Liver (tissue), 9 donors: ENCODE results near the gene AKNA. TPM values are rescaled to one million over a fixed set of nuclear protein-coding genes. Genes with fewer than 3 reads are reported as not detected.

Experiments used
- DNase-seq: peaks from one replicate; pipeline ENCODE4 v3.0.0-alpha.2; 2017; ENCODE audit warnings: low spot score
- H3K27ac ChIP-seq, 2 donors: one replicate each; pipeline ENCODE4 v1.7.0; 2013; ENCODE audit warnings: inconsistent platforms in 2 of 2, low read length in 2 of 2, control low read depth in 1 of 2, low read depth in 1 of 2, mild to moderate bottlenecking in 1 of 2
- H3K27me3 ChIP-seq, 4 donors: one replicate each; pipeline versions ENCODE4 v1.6.1 to v1.7.0; 2013; ENCODE audit warnings: low read length in 3 of 4, inconsistent platforms in 1 of 4, mild to moderate bottlenecking in 1 of 4, moderate library complexity in 1 of 4; ENCODE audit not compliant: control insufficient read depth in 4 of 4, insufficient read depth in 4 of 4
- H3K36me3 ChIP-seq, 4 donors: one replicate each; pipeline versions ENCODE4 v1.6.1 to v1.7.0; 2013; ENCODE audit warnings: low read length in 3 of 4, mild to moderate bottlenecking in 3 of 4, low read depth in 1 of 4, moderate library complexity in 1 of 4; ENCODE audit not compliant: control insufficient read depth in 4 of 4, insufficient read depth in 3 of 4
- H3K4me1 ChIP-seq, 4 donors: one replicate each; pipeline versions ENCODE4 v1.6.1 to v1.7.0; 2013; ENCODE audit warnings: low read length in 3 of 4, mild to moderate bottlenecking in 3 of 4, moderate library complexity in 1 of 4; ENCODE audit not compliant: control insufficient read depth in 4 of 4, insufficient read depth in 4 of 4
- H3K4me3 ChIP-seq, 3 donors: one replicate each; pipeline versions ENCODE4 v1.6.1 to v1.7.0; 2013; ENCODE audit warnings: low read length in 3 of 3, control low read depth in 1 of 3, low read depth in 1 of 3, mild to moderate bottlenecking in 1 of 3
- H3K9ac ChIP-seq, 2 donors: one replicate each; pipeline ENCODE4 v1.7.0; 2013; ENCODE audit warnings: low read length in 2 of 2, mild to moderate bottlenecking in 2 of 2, moderate library complexity in 2 of 2, control low read depth in 1 of 2, low read depth in 1 of 2
- H3K9me3 ChIP-seq, 4 donors: one replicate each; pipeline versions ENCODE4 v1.6.1 to v1.7.0; 2013; ENCODE audit warnings: low read length in 3 of 4; ENCODE audit not compliant: control insufficient read depth in 4 of 4
- ATF3 ChIP-seq: IDR thresholded peaks from 2 replicates; pipeline ENCODE4 v1.6.1; 2016; ENCODE audit warnings: antibody characterized with exemption
- CTCF ChIP-seq: fragments of 150-350 bp; IDR thresholded peaks from 2 replicates; pipeline ENCODE4 v1.5.1; 2017; ENCODE audit warnings: improper control_type of control experiment, low read depth, low read length; ENCODE audit not compliant: missing input control
- FOXA1 ChIP-seq: IDR thresholded peaks from 2 replicates; pipeline ENCODE4 v1.6.1; 2016; ENCODE audit warnings: antibody characterized with exemption
- GABPA ChIP-seq, 2 donors: IDR thresholded peaks in 1 of 2; conservative IDR thresholded peaks in 1 of 2; 2 replicates each; pipeline ENCODE4 v1.6.1; 2016; ENCODE audit warnings: antibody characterized with exemption in 2 of 2, mild to moderate bottlenecking in 1 of 2, moderate library complexity in 1 of 2
- HNF4A ChIP-seq, 2 donors: conservative IDR thresholded peaks; 2 replicates each; pipeline ENCODE4 v1.6.1; 2016; ENCODE audit warnings: antibody characterized with exemption in 2 of 2, mild to moderate bottlenecking in 2 of 2
- JUND ChIP-seq, 2 donors: IDR thresholded peaks; 2 replicates each; pipeline ENCODE4 v1.6.1; 2016; ENCODE audit warnings: antibody characterized with exemption in 2 of 2
- MAX ChIP-seq: IDR thresholded peaks from 2 replicates; pipeline ENCODE4 v1.6.1; 2016; ENCODE audit warnings: antibody characterized with exemption
- NR2F2 ChIP-seq: IDR thresholded peaks from 2 replicates; pipeline ENCODE4 v1.6.1; 2016; ENCODE audit warnings: antibody characterized with exemption
- RAD21 ChIP-seq, 2 donors: IDR thresholded peaks; 2 replicates each; pipeline ENCODE4 v1.6.1; 2016; ENCODE audit warnings: antibody characterized with exemption in 2 of 2, mild to moderate bottlenecking in 2 of 2
- RXRA ChIP-seq, 2 donors: IDR thresholded peaks; 2 replicates each; pipeline ENCODE4 v1.6.1; 2017 to 2018; ENCODE audit warnings: antibody characterized with exemption in 2 of 2, mild to moderate bottlenecking in 1 of 2
- YY1 ChIP-seq: IDR thresholded peaks from 2 replicates; pipeline ENCODE4 v1.6.1; 2016; ENCODE audit warnings: antibody characterized with exemption, mild to moderate bottlenecking
- ZBTB33 ChIP-seq: IDR thresholded peaks from 2 replicates; pipeline ENCODE4 v1.6.1; 2016; ENCODE audit warnings: antibody characterized with exemption
- WGBS: extraction: QIAGEN DNeasy Blood & Tissue Kit; methylation state at CpG from one replicate; pipeline ENCODE4 v1.1.7; 2013; 5-methylcytosine and 5-hydroxymethylcytosine counted together
- polyA plus RNA-seq, 2 donors: library from polyadenylated mRNA; stranded (reverse) in 1 of 2; unstranded in 1 of 2; fragments of 200-250 nt in 1 of 2; fragments of >200 nt in 1 of 2; fragmentation: Nextera tagmentation in 1 of 2; extraction: Ambion mirVana in 1 of 2; gene quantifications; one replicate each; pipeline versions ENCODE4 v1.2.1 to v1.2.3, GENCODE V29; 2013 to 2015
- total RNA-seq, 2 donors: library from RNA; depleted of rRNA; stranded (reverse); fragments of >200 nt; gene quantifications; one replicate each; pipeline ENCODE4 v1.2.3, GENCODE V29; 2014
- donor health status: healthy.
- donor health status: healthy.
- donor health status: healthy.
- donor health status: healthy.
- donor health status: healthy.

AKNA gene
- total and polyA plus RNA-seq, 4 donors = 4.2 to 31.7 (median 6.9) TPM

- TF ChIP-seq ZBTB33 (no peak), RAD21 (IDR thresholded peaks at IDR 0.05) (no peak), HNF4A (conservative IDR thresholded peaks at IDR 0.05) (no peak), FOXA1 (no peak)
Measured at GRCh38 chr9:114347675-114348074, 40.1 kb downstream of the AKNA start (continued).

GRCh38 chr9:114346146-114346545 is 41.6 kb downstream of the AKNA start:
- H3K9me3 ChIP-seq = no peaks in the 10 kb centered on the region
- DNase-seq = no peak
- no peak overlapping the region for H3K9ac ChIP-seq
- H3K36me3 ChIP-seq = peaks cover 11 to 85% (median 65%) of the 10 kb centered on the region in 4 donors
- H3K4me1 ChIP-seq = peaks cover 0 to 4% (median 0%) of the 10 kb centered on the region in 4 donors
- no peaks in the 10 kb centered on the region for H3K27me3 ChIP-seq
- TF ChIP-seq RXRA (IDR thresholded peaks at IDR 0.05) (no peak), ATF3 (no peak), FOXA1 (no peak), CTCF (no peak)
- WGBS = 87% methylated on average over 11 of the region's 11 CpGs
- H3K4me3 ChIP-seq = no peak overlapping the region
- H3K27ac ChIP-seq = no peak overlapping the region

GRCh38 chr9:114345493-114346065 is 42.2 kb downstream of the AKNA start:
- Histone ChIP-seq H3K4me3 (no peak overlapping the region), H3K27ac (no peak overlapping the region), H3K9me3 (no peaks in the 10 kb centered on the region), H3K9ac (no peak overlapping the region), H3K36me3 (peaks cover 9 to 90% (median 68%) of the 10 kb centered on the region in 4 donors), H3K27me3 (no peaks in the 10 kb centered on the region), H3K4me1 (no peaks in the 10 kb centered on the region)
- WGBS = 96% methylated on average over 7 of the region's 7 CpGs
- DNase-seq = no peak
- TF ChIP-seq GABPA (IDR thresholded peaks at IDR 0.05 in 1 of 2, conservative IDR thresholded peaks at IDR 0.05 in 1 of 2) (no peak), HNF4A (conservative IDR thresholded peaks at IDR 0.05) (no peak), MAX (no peak), RXRA (IDR thresholded peaks at IDR 0.05) (no peak), YY1 (no peak), JUND (IDR thresholded peaks at IDR 0.05) (no peak), NR2F2 (no peak)
